Limb (tissue), 2 donors: ENCODE results near the gene RDH16.
"Not testable (repeated sequence)": the region's sequence is repeated elsewhere in the genome, so short reads cannot be mapped to it uniquely, and the experiment has no call there.

Experiments
- DNase-seq, 2 donors: peaks; one replicate each; pipeline ENCODE4 v3.0.0-alpha.2; 2016; ENCODE audit errors: extremely low spot score in 2 of 2

RDH16 gene

GRCh38 chr12:56927281-56927680 is 30.1 kb downstream of the RDH16 start:
- DNase-seq = no peak

GRCh38 chr12:56922031-56922430 is 35.4 kb downstream of the RDH16 start:
- DNase-seq = no peak

GRCh38 chr12:56921346-56921745 is 36.1 kb downstream of the RDH16 start:
- no peak for DNase-seq

- not testable (repeated sequence) for DNase-seq
Measured at GRCh38 chr12:56918139-56918538, 39.3 kb downstream of the RDH16 start.

GRCh38 chr12:56916996-56917333 is 40.4 kb downstream of the RDH16 start:
- DNase-seq = no peak

- no peak for DNase-seq
Measured at GRCh38 chr12:56916296-56916995, 41.0 kb downstream of the RDH16 start.

- no peak for DNase-seq
Measured at GRCh38 chr12:56914724-56915123, 42.7 kb downstream of the RDH16 start.

- no peak for DNase-seq
Measured at GRCh38 chr12:56914256-56914655, 43.2 kb downstream of the RDH16 start.

- DNase-seq = not testable (repeated sequence)
Measured at GRCh38 chr12:56909403-56909802, 48.0 kb downstream of the RDH16 start.

GRCh38 chr12:56908136-56908535 is 49.3 kb downstream of the RDH16 start:
- DNase-seq = no peak

- DNase-seq = no peak
Measured at GRCh38 chr12:56905852-56906251, 51.6 kb downstream of the RDH16 start.

- no peak for DNase-seq
Measured at GRCh38 chr12:56903374-56903773, 54.0 kb downstream of the RDH16 start.
